Glutamatergic neuron (in vitro differentiated cells): ENCODE results near the gene INTS2. TPM values are rescaled to one million over a fixed set of nuclear protein-coding genes. Genes with fewer than 3 reads are reported as not detected.

Source experiments
- DNase-seq: peaks from one replicate; pipeline ENCODE4 v3.0.0; 2022
- H3K27ac Mint-ChIP-seq: one replicate; pipeline ENCODE4 v1.8.0; 2020; ENCODE audit warnings: mild to moderate bottlenecking, mixed read lengths, inconsistent platforms; ENCODE audit not compliant: unreplicated experiment
- H3K27me3 Mint-ChIP-seq: one replicate; pipeline ENCODE4 v1.8.0; 2020; ENCODE audit warnings: mild to moderate bottlenecking, moderate library complexity, mixed read lengths, inconsistent platforms; ENCODE audit not compliant: unreplicated experiment
- H3K36me3 Mint-ChIP-seq: one replicate; pipeline ENCODE4 v1.8.0; 2020; ENCODE audit warnings: mild to moderate bottlenecking, mixed read lengths, inconsistent platforms; ENCODE audit not compliant: unreplicated experiment
- H3K4me1 Mint-ChIP-seq: one replicate; pipeline ENCODE4 v1.8.0; 2020; ENCODE audit warnings: mild to moderate bottlenecking, low read depth, mixed read lengths, inconsistent platforms; ENCODE audit not compliant: unreplicated experiment
- H3K4me3 Mint-ChIP-seq: one replicate; pipeline ENCODE4 v1.8.0; 2020; ENCODE audit warnings: mild to moderate bottlenecking, mixed read lengths, inconsistent platforms; ENCODE audit not compliant: unreplicated experiment
- H3K9me3 Mint-ChIP-seq: one replicate; pipeline ENCODE4 v1.8.0; 2020; ENCODE audit warnings: mild to moderate bottlenecking, moderate library complexity, mixed read lengths, inconsistent platforms; ENCODE audit not compliant: unreplicated experiment
- CTCF ChIP-seq: fragments of 200-600 bp; sonication (generic); IDR thresholded peaks from one replicate; pipeline ENCODE4 v1.5.0; 2021; ENCODE audit not compliant: partially characterized antibody, unreplicated experiment
- total RNA-seq: library from RNA; stranded (reverse); fragmentation: NEBNext Ultra II Directional; extraction: Animal tissue kit (Norgen Biotek cat#: 25700); gene quantifications from one replicate; pipeline ENCODE4 v1.2.1, GENCODE V29; 2021; ENCODE audit not compliant: unreplicated experiment

INTS2 gene
- total RNA-seq, 1 donor from 2014 or later = 16.9 TPM

GRCh38 chr17:61846761-61847375 is 80.9 kb downstream of the INTS2 start:
- Mint-ChIP-seq H3K4me3 (no peak overlapping the region), H3K36me3 (no peaks in the 10 kb centered on the region), H3K27me3 (no peaks in the 10 kb centered on the region), H3K4me1 (no peaks in the 10 kb centered on the region), H3K27ac (no peak overlapping the region), H3K9me3 (no peaks in the 10 kb centered on the region)
- TF ChIP-seq CTCF = no peak
- no peak for DNase-seq

- DNase-seq = no peak
- no peak for TF ChIP-seq CTCF
- Mint-ChIP-seq H3K4me3 (no peak overlapping the region), H3K27me3 (no peaks in the 10 kb centered on the region), H3K4me1 (no peaks in the 10 kb centered on the region), H3K9me3 (no peaks in the 10 kb centered on the region), H3K27ac (no peak overlapping the region), H3K36me3 (no peaks in the 10 kb centered on the region)
Observed at GRCh38 chr17:61846088-61846487, 81.7 kb downstream of the INTS2 start.

GRCh38 chr17:61843435-61843834 is 84.3 kb downstream of the INTS2 start:
- Mint-ChIP-seq H3K27ac (no peak overlapping the region), H3K4me1 (no peaks in the 10 kb centered on the region), H3K27me3 (no peaks in the 10 kb centered on the region), H3K9me3 (no peaks in the 10 kb centered on the region), H3K4me3 (no peak overlapping the region), H3K36me3 (no peaks in the 10 kb centered on the region)
- no peak for TF ChIP-seq CTCF
- DNase-seq = no peak

GRCh38 chr17:61842899-61843298 is 84.9 kb downstream of the INTS2 start:
- Mint-ChIP-seq H3K4me1 (no peaks in the 10 kb centered on the region), H3K27me3 (no peaks in the 10 kb centered on the region), H3K27ac (no peak overlapping the region), H3K9me3 (no peaks in the 10 kb centered on the region), H3K4me3 (no peak overlapping the region), H3K36me3 (no peaks in the 10 kb centered on the region)
- TF ChIP-seq CTCF = no peak
- DNase-seq = no peak

- Mint-ChIP-seq H3K4me1 (peaks cover 2% of the 10 kb centered on the region), H3K27me3 (no peaks in the 10 kb centered on the region), H3K4me3 (no peak overlapping the region), H3K36me3 (no peaks in the 10 kb centered on the region), H3K27ac (no peak overlapping the region), H3K9me3 (no peaks in the 10 kb centered on the region)
- DNase-seq = no peak
- no peak for TF ChIP-seq CTCF
Observed at GRCh38 chr17:61839300-61839786, 88.4 kb downstream of the INTS2 start.
